GM19324 (cell line): ENCODE results near the gene AGAP1.
"Not testable (repeated sequence)": the region's sequence is repeated elsewhere in the genome, so short reads cannot be mapped to it uniquely, and the experiment has no call there.

Source experiments
- ATAC-seq: cut with Tn5 transposase; IDR thresholded peaks from one replicate; pipeline ENCODE4 v1.9.1; 2021; ENCODE audit warnings: mild to moderate bottlenecking, moderate library complexity; ENCODE audit not compliant: unreplicated experiment, low FRiP score

The AGAP1 gene

DNA sequence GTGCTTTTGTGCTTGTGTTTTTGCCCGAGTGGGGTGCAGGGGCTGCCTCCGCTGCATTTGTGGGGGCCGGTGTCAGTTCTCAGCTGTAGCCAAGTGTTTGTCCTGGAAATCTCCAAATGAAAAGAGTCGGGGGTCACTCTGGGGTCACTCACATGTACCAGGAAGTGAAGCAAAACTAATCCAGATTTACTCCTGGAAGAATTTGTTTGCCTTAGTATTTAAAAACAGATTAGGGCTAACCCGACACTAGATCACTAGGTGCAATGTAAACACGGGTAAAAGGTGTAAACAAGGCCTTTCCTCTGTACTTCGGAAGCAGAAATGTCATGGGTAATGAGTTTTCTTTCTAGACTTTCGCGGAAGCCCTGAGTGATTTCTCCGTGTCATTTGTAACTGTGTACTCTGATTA lies 624.0 kb downstream of the AGAP1 start:
- ATAC-seq, result no peak

DNA sequence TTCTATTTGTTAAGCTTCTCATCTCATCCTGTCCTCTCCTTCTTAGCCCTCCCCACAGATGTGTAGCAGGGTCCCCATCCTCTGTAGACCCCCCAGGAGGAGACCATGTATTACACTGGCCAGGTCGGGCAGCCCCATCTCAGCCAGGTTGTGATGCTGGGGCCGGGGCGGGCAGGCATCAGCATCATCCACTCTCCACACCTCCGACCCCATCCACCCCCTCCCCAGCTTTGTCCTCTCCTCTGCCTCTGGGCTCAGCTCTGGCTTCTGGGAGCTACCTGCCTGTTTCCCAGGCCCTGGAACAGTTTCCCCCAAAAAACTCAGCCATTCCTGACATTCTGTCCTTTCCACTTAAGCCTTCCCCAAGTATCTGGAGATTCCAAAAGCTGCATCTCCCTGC lies 625.2 kb downstream of the AGAP1 start:
- no peak for ATAC-seq

DNA sequence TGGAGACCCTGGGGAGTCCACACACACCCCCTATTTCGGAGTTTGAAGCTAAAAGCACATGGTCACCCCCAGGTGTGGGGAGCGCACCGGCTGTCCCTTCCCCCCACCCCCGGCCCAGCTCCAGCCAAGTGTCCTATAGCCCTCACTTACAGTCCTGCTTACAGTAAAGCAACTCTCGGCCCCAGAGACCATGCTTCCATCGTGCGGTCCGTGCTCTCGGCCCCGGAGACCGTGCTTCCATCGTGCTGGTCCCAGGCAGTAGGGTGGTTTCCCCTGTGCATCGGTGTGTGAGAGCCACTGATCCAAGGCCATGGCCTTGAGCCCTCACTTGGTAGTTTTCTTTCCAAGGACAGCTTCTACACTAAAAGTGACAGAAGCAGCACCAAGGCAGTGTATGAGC lies 625.6 kb downstream of the AGAP1 start:
- ATAC-seq, result no peak

DNA sequence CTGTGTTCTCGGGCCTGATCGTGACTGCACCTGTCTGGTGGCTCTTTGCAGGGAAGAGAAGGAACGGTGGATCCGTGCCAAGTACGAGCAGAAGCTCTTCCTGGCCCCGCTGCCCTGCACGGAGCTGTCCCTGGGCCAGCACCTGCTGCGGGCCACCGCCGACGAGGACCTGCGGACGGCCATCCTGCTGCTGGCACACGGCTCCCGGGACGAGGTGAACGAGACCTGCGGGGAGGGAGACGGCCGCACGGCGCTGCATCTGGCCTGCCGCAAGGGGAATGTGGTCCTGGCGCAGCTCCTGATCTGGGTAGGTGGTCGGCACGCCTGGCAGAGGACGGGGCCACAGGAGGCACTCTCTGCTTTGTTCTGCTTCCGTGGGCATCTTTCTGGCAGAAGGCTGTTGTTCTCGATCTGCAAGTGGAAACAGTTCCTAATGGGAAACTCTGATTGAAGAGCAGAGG lies 626.3 kb downstream of the AGAP1 start:
- no peak for ATAC-seq

DNA sequence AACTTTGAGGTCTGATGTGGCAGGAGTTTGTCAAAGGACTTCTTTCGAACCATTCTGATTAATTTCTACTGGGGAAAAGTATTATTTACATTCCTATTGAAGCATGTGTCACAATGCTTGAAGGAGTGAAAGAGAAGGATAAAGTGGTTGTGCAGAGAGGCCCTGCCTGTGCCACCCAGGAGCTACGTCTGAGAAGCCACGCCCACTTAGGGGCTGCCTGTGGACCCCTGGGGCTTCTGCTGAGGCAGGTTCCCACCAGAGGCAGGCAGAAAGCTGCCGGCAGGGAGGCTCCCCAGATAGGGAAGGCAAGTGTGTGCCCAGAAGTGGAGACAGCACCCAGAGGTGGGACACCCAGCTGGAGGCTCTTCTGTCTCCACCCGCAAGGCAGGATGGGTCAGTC lies 627.0 kb downstream of the AGAP1 start:
- no peak for ATAC-seq

DNA sequence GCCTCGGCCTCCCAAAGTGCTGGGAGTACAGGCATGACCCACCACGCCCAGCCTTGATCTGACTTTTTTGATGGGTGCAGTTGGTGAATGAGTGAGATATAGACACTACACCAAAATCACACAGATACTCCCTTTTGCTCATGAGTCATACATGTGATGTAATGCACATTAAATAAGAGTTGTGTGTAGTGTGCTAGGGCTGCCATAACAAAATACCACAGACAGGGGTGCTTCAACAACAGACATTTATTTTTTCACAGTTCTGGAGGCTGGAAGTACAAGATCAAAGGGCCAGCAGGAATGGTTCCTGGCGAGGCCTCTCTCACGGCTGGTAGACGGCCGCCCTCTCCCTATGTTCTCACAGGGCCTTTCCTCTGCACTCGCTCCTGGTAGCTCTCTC lies 627.7 kb downstream of the AGAP1 start:
- no peak for ATAC-seq

DNA sequence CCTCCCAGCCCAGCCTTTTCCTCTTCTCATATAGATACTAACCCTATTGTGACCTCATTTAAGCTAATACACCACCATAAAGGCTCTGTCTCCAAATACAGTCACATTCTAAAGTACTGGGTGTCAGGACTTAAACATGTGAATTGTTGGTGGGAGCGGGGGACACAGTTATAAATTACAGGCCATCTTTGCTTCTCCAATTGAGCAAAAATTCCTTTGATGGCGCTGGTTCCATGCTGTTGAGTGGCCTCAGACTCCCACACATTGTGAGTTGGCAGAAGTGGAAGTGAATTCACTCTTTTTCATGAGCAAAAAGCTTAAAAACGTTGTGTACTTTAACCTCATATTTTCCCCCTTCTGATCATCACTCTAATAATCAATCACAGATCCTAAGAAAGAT lies 628.4 kb downstream of the AGAP1 start:
- no peak for ATAC-seq

DNA sequence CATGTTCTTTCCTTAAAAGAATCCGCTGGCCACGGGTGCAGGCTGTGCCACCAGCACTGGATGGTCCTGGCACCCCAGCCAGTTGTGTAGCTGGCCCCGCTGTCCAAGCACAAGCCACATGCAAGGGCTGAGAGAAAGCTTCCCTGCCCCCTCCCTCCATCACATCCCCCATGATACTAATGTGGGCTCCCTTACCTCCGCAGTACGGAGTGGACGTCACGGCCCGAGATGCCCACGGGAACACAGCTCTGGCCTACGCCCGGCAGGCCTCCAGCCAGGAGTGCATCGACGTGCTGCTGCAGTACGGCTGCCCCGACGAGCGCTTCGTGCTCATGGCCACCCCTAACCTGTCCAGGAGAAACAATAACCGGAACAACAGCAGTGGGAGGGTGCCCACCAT lies 629.9 kb downstream of the AGAP1 start:
- no peak for ATAC-seq

DNA sequence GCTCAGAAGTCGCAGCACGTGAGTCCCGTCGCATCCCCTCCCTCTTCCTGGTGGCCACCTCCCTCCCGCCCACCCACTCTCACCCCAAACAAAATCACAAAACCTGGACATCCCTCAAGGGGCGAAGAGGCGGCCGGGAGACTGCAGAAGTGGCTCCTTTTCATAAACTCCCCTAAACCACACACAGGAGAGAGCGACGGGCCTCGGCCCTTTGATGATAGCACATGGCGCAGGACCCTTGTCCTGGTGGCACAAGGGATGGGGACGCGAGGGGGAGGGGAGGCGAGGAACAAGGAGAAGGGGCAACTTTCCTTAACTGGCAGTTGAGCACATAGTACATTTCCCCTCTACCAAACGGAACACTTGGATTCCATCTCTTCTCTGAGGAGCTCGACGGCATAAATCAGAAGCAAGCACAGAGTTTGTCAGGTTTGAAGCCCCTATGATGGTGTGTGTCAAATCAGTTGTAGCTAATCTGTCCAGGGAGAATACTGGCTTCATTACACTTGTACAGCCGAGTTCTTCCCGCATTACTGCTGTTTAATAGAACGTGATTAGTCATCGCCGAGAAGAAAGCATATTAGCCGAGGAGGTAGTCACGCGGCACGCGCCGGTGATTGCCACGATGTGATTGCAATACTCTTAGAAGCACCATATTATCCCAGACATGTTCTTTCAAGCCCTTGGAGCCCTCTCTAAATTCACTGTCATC lies 630.5 kb downstream of the AGAP1 start:
- ATAC-seq, result no peak

DNA sequence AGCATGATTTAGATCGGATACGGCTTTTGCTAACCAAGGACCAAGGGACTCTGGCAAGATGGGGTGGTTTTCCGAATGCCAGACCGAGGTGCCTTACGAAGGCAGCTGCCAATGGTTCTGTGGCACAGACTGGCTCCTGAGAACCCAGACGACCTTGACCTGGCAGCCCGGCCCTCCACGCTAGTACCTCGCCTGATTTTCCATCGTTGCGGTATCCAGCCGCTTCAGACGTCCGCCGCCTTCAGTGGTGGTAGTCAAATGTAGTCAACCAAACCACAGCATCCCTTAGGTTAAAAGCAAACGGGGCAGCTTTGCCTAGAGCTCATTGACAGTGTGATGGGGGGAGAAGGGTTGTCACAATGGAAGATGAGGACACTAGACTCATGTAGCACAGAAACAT lies 631.7 kb downstream of the AGAP1 start:
- ATAC-seq, result no peak

DNA sequence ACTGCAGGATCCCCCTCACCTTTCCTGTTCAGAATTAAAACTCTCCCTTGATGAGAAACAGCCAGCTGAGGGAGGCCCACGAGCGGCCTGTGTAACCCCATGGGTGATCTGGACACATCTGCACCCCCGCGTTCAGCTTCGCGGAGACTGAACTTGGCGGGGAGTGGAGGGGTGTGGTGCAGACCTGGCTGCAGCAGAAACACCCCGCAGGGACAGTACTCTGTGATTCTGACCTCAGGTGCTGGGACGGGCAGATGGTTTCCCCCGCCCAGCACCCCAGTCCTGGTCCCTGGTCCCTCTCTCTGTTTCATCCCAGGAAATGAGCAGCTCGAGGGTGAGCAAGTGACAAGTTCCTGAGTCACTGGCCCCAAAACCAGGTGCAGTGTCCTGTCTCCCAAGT lies 633.2 kb downstream of the AGAP1 start:
- ATAC-seq, result no peak

DNA sequence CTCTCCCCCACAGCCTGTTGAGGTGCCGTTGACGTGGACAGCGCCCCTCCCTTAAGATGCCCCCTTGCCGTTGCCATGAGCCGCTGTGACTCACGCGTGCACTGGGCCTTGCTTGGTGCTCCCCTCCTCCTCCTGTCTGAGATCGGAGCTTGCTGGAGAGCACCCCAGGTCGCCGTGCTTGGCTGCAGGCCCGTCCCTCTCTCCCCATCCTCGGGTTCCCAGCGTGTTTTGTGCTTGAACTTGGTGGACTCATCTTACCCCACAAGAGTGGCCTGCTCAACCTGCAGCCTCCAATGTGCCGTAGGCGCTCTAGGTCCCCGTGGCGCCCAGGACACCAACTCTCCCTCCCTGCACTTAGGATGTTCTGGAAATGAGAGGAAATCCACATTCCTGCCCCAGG lies 634.5 kb downstream of the AGAP1 start:
- ATAC-seq, result no peak

DNA sequence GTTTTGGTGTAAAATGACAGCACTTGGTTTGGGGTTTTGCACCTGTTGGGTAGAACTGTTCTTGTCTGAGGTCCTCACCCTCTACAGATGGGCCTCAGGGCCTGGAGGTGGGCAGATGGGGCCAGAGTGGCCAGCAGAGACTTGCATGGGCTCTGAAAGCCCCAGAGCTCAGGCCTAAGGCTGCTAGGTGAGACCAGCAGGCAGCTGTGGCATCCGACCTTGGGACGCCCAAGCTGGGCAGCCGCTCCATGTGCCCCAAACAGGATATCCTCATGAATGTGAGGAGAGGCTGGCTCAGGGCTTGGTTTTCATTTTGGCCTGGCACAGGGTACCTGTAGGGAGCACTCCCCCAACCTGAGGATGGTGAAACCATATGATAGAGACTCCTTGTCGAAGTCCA lies 636.1 kb downstream of the AGAP1 start:
- ATAC-seq, result no peak

DNA sequence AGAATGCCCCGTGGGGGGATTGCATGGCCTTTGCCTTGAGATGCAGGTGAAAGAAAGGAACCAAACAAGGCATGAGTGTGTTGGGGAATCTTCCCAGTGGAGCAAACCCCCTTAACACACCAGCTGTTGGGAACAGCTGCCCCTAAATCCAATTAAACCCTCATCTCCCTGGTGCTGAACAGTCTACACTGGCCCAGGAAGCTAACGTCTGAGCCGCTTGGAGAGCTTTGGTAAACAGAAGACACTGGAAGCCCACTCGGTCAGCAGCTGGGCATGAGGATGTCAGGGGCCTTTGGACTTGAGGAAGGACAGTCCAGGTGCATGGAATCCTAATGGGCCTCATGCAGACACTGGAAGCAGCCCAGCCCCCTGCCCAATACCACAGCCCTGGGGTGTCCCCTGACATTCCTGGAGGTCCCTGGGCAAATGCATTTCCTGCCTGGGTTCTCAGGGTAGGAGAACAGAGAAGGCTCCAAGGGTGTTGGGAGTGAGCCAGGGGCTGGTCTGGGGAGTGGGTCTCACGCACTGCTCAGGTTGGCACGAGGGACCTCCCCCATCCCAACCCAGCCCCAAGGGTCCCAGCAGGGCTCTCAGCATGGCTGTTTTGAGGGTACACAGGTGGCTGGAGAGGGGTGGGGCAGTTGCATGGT lies 636.6 kb downstream of the AGAP1 start:
- ATAC-seq, result no peak

DNA sequence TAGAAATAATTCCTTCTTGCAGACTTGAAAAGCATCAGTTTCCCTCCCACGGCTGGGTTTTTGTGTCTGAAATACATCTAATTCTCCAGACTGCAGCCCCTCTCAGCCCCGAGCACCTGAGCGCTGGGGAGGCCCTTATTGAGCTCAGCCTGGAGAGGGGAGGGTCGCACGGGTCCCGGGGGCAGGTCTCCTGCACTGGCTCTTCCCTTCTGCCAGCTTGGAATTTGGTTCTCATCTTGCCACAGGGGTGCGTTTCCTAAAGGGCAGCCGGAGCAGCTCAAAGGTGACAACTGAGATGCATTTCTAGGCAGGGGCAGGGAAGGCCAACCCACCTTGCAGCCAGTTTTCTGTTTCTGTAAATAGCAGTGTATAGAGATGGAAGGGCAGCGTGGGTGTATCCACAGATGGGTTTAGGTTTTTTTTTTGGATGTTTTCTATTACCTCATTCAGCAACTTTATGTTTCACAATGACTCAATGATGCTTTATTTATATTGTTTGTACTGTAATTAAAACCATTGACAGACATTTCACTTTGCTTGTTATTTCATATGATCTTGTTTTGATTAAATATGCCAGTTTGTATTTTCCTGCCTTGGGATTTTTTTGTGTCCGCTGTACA lies 637.3 kb downstream of the AGAP1 start:
- ATAC-seq, result no peak

DNA sequence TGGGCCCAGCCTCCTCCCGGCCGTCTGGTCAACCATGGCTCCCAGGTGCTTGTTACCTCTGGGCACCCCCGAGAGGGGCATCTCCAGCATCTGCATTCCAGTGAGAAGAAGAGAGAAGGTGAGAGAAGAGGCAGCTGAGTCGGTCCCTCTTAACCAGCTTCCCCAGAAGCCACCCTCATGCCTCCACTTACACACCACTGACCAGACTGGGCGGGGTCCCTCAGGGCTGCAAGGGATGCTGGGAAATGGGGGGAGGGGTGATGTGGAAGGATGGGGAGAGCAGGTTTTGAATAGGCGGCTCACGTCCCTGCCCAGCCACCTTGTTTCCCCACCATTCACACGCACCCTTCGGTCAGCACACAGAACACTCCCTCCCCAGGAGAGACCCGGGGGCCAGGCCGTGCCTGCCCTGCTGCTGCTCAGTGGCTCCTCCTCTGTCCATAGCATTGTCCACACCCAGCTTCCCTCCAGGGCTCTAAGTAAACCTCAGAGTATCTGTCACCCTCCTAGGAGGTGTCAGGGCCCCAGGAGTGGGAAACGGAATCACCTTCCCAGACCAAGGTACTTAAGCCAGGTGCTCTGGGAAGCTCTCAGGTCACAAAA lies 639.7 kb downstream of the AGAP1 start:
- no peak for ATAC-seq

DNA sequence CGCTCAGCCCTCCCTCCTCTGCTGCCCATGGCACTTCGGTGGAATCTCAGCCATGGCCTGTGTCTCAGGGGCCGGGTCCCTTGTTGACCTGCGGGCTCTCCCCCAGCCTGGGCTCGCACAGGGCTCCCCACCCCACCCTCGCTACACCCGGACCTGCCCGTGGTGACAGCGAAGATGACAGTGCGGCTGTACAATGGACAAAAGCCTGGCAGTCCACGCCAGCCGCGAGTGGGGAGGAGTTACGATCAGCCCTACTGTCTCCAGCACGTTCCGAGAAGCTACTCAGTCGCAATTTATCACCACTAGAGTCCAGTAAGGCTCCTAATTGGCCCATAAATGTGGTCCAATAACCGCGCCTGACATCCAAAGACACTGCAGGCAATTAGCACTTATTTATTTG lies 642.7 kb downstream of the AGAP1 start:
- ATAC-seq, result no peak

DNA sequence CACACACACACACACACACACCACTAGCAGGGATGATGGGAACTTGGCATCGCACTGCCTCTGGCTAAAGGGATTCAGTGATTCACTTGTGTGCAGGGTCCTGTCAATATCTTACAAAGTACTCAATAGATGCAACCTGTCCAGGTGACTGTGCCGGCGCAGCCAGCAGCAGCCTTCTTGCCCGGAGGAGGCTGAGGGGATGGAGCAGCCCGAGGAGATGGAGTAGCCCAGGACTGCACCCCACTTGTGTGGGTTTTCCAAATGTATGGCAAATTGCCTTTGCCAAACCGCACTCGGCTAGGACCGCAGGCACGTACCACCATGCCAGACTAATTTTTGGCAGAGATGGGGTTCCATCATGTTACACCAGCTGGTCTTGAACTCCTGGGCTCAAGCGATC lies 643.2 kb downstream of the AGAP1 start:
- no peak for ATAC-seq

DNA sequence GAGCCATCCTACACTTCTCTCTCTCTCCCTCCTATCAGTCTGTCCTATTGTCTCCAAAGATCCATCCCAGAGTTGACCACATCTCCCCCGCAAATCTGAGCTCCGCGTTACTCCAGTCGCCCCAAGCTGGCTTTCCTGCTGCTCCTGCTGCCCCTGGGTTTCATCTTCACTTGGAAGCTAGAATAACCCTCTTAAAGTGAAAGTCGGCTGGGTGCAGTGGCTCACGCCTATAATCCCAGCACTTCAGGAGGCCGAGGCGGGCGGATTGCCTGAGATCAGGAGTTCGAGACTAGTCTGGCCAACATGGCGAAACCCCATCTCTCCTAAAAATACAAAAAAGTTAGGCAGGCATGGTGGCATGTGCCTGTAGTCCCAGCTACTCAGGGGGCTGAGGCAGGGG lies 647.8 kb downstream of the AGAP1 start:
- ATAC-seq, result not testable (repeated sequence)

DNA sequence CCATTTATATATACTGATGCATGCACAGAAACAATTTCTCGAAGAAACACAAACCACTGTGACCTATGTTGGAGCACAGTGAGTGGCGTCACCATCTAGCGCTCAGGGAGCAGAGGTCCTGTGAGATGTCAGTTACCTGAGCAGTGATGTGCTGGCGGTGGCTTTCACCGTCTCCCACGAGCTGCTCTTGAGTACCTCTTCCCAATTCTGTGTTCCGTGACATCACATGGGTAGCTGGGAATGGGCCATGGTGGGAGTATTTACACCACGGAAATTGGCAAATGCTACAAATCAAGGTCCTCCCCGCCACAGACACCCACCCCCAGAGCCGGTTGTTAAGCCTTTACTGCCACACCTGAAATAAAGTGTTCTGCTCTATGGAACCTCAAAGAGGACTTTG lies 650.0 kb downstream of the AGAP1 start:
- ATAC-seq, result no peak

DNA sequence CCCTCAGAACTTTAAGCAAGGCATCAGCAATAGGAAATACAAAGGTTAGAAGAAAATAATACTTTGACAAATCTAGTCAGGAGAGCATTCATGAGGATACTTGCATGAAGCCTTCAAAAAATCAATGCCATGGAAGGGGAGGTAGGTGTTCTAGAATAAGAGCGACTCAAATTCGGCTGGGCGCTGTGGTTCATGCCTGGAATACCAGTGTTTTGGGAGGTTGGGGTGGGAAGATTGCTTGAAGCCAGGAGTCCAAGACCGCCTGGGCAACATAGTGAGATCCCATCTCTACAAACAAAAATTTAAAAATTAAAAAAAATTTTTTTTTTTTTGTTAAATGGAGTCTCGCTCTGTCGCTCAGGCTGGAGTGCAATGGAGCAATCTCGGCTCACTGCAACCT lies 652.6 kb downstream of the AGAP1 start:
- ATAC-seq, result no peak

DNA sequence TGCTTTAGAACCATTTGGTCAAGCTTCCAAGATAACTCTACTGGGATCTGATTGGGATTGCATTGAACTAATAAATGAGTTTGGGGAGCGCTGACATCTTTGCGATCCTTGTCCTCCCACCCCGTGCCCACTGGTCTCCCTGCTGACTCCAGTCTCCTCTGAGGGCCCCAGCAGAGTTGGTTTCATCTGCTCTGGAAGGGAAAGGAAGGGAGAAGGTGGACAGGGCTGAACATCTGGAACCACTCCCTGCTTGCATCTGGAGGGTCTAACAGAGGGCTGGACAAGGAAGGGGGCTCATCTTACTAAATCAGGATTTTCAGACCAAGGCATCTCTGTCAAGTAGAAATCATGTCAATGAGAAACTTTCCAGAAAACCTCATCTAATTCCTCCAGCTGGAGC lies 661.6 kb downstream of the AGAP1 start:
- no peak for ATAC-seq
